ENCODE measurements around the gene HOXB4. TPM values are rescaled to one million over a fixed set of nuclear protein-coding genes. Genes with fewer than 3 reads are reported as not detected.
A peak's percentile ranks its signal among the peaks of the same experiment; 100 is the strongest.

Gene HOXB4
- total and polyA plus RNA-seq, 4 donors, result 1.4 to 17.9 (median 9.0) TPM

- H3K36me3 ChIP-seq (ENCODE audit: control insufficient read depth in 1 of 2, insufficient read depth in 2 of 2, low read length in 1 of 2), result no peaks in the 10 kb centered on the region
- DNase-seq, result no peak
- no peaks in the 10 kb centered on the region for H3K4me1 ChIP-seq (ENCODE audit: control insufficient read depth in 1 of 2, insufficient read depth in 2 of 2, low read length in 2 of 2)
- ATAC-seq (ENCODE audit: low FRiP score), result peak; percentile 13
- 42 to 62% methylated on average over 14 of the region's 14 CpGs for WGBS, 2 donors
- intact Hi-C loops (cut with DNase I), result no loop called here
- H3K27ac ChIP-seq (ENCODE audit: low read depth in 1 of 2, low read length in 2 of 2), result no peak overlapping the region
- H3K27me3 ChIP-seq (ENCODE audit: control insufficient read depth in 1 of 2, insufficient read depth in 2 of 2, low read length in 1 of 2), result no peaks in the 10 kb centered on the region
- no peak overlapping the region for H3K4me3 ChIP-seq (ENCODE audit: low read length in 2 of 2)
- no peaks in the 10 kb centered on the region for H3K9me3 ChIP-seq (ENCODE audit: control insufficient read depth, low read length)
These were observed 18.0 kb downstream of the HOXB4 start for GRCh38 chr17:48559840-48560817.

- H3K9me3 ChIP-seq (ENCODE audit: control insufficient read depth, low read length), result no peaks in the 10 kb centered on the region
- H3K36me3 ChIP-seq (ENCODE audit: control insufficient read depth in 1 of 2, insufficient read depth in 2 of 2, low read length in 1 of 2), result no peaks in the 10 kb centered on the region
- DNase-seq (no peak), ATAC-seq (ENCODE audit: low FRiP score) (no peak)
- H3K4me1 ChIP-seq (ENCODE audit: control insufficient read depth in 1 of 2, insufficient read depth in 2 of 2, low read length in 2 of 2), result no peaks in the 10 kb centered on the region
- H3K27me3 ChIP-seq (ENCODE audit: control insufficient read depth in 1 of 2, insufficient read depth in 2 of 2, low read length in 1 of 2), result no peaks in the 10 kb centered on the region
- intact Hi-C loops (cut with DNase I), result no loop called here
- no peak overlapping the region for H3K27ac ChIP-seq (ENCODE audit: low read depth in 1 of 2, low read length in 2 of 2)
- WGBS, 2 donors, result 85 to 91% methylated on average over 16 of the region's 16 CpGs
- H3K4me3 ChIP-seq (ENCODE audit: low read length in 2 of 2), result no peak overlapping the region
These were observed 18.9 kb downstream of the HOXB4 start for GRCh38 chr17:48559122-48559839.

GRCh38 chr17:48558831-48559121 is 19.4 kb downstream of the HOXB4 start:
- no peak for ATAC-seq (ENCODE audit: low FRiP score)
- H3K9me3 ChIP-seq (ENCODE audit: control insufficient read depth, low read length), result no peaks in the 10 kb centered on the region
- 84 to 90% methylated on average over 2 of the region's 2 CpGs for WGBS, 2 donors
- no peak for DNase-seq
- H3K4me3 ChIP-seq (ENCODE audit: low read length in 2 of 2), result no peak overlapping the region
- intact Hi-C loops (cut with DNase I), result no loop called here
- no peaks in the 10 kb centered on the region for H3K36me3 ChIP-seq (ENCODE audit: control insufficient read depth in 1 of 2, insufficient read depth in 2 of 2, low read length in 1 of 2)
- no peak overlapping the region for H3K27ac ChIP-seq (ENCODE audit: low read depth in 1 of 2, low read length in 2 of 2)
- no peaks in the 10 kb centered on the region for H3K4me1 ChIP-seq (ENCODE audit: control insufficient read depth in 1 of 2, insufficient read depth in 2 of 2, low read length in 2 of 2)
- H3K27me3 ChIP-seq (ENCODE audit: control insufficient read depth in 1 of 2, insufficient read depth in 2 of 2, low read length in 1 of 2), result no peaks in the 10 kb centered on the region

GRCh38 chr17:48558057-48558830 is 19.9 kb downstream of the HOXB4 start:
- Histone ChIP-seq H3K4me3 (ENCODE audit: low read length in 2 of 2) (no peak overlapping the region), H3K27ac (ENCODE audit: low read depth in 1 of 2, low read length in 2 of 2) (no peak overlapping the region), H3K4me1 (ENCODE audit: control insufficient read depth in 1 of 2, insufficient read depth in 2 of 2, low read length in 2 of 2) (no peaks in the 10 kb centered on the region), H3K9me3 (ENCODE audit: control insufficient read depth, low read length) (no peaks in the 10 kb centered on the region), H3K27me3 (ENCODE audit: control insufficient read depth in 1 of 2, insufficient read depth in 2 of 2, low read length in 1 of 2) (no peaks in the 10 kb centered on the region), H3K36me3 (ENCODE audit: control insufficient read depth in 1 of 2, insufficient read depth in 2 of 2, low read length in 1 of 2) (no peaks in the 10 kb centered on the region)
- ATAC-seq (ENCODE audit: low FRiP score), result no peak
- intact Hi-C loops (cut with DNase I), result no loop called here
- no peak for DNase-seq
- 78 to 92% methylated on average over 13 of the region's 13 CpGs for WGBS, 2 donors

- 13 to 33% methylated on average over 7 of the region's 7 CpGs for WGBS, 2 donors
- Histone ChIP-seq H3K9me3 (ENCODE audit: control insufficient read depth, low read length) (no peaks in the 10 kb centered on the region), H3K27me3 (ENCODE audit: control insufficient read depth in 1 of 2, insufficient read depth in 2 of 2, low read length in 1 of 2) (no peaks in the 10 kb centered on the region), H3K4me1 (ENCODE audit: control insufficient read depth in 1 of 2, insufficient read depth in 2 of 2, low read length in 2 of 2) (no peaks in the 10 kb centered on the region), H3K36me3 (ENCODE audit: control insufficient read depth in 1 of 2, insufficient read depth in 2 of 2, low read length in 1 of 2) (no peaks in the 10 kb centered on the region), H3K27ac (ENCODE audit: low read depth in 1 of 2, low read length in 2 of 2) (peak overlapping the region; percentile 47 to 72), H3K4me3 (ENCODE audit: low read length in 2 of 2) (no peak overlapping the region)
- intact Hi-C loops (cut with DNase I), result no loop called here
- ATAC-seq (ENCODE audit: low FRiP score) (no peak), DNase-seq (no peak)
These were observed 21.4 kb downstream of the HOXB4 start for GRCh38 chr17:48556576-48557401.

- DNase-seq (no peak), ATAC-seq (ENCODE audit: low FRiP score) (no peak)
- 31 to 51% methylated on average over 5 of the region's 5 CpGs for WGBS, 2 donors
- no peaks in the 10 kb centered on the region for H3K9me3 ChIP-seq (ENCODE audit: control insufficient read depth, low read length)
- no peaks in the 10 kb centered on the region for H3K36me3 ChIP-seq (ENCODE audit: control insufficient read depth in 1 of 2, insufficient read depth in 2 of 2, low read length in 1 of 2)
- H3K4me3 ChIP-seq (ENCODE audit: low read length in 2 of 2), result no peak overlapping the region
- H3K4me1 ChIP-seq (ENCODE audit: control insufficient read depth in 1 of 2, insufficient read depth in 2 of 2, low read length in 2 of 2), result no peaks in the 10 kb centered on the region
- no peaks in the 10 kb centered on the region for H3K27me3 ChIP-seq (ENCODE audit: control insufficient read depth in 1 of 2, insufficient read depth in 2 of 2, low read length in 1 of 2)
- H3K27ac ChIP-seq (ENCODE audit: low read depth in 1 of 2, low read length in 2 of 2), result peak overlapping the region in 1 of 2 donors; percentile 7
- intact Hi-C loops (cut with DNase I), result no loop called here
These were observed 21.9 kb downstream of the HOXB4 start for GRCh38 chr17:48556229-48556575.

- WGBS, 2 donors, result 4% methylated on average over 32 to 36 of the region's 36 CpGs
- Histone ChIP-seq H3K27me3 (ENCODE audit: control insufficient read depth in 1 of 2, insufficient read depth in 2 of 2, low read length in 1 of 2) (no peaks in the 10 kb centered on the region), H3K27ac (ENCODE audit: low read depth in 1 of 2, low read length in 2 of 2) (peak overlapping the region; percentile 48 to 91), H3K4me1 (ENCODE audit: control insufficient read depth in 1 of 2, insufficient read depth in 2 of 2, low read length in 2 of 2) (no peaks in the 10 kb centered on the region), H3K9me3 (ENCODE audit: control insufficient read depth, low read length) (no peaks in the 10 kb centered on the region), H3K36me3 (ENCODE audit: control insufficient read depth in 1 of 2, insufficient read depth in 2 of 2, low read length in 1 of 2) (no peaks in the 10 kb centered on the region), H3K4me3 (ENCODE audit: low read length in 2 of 2) (peak overlapping the region; percentile 48 to 79)
- DNase-seq (no peak), ATAC-seq (ENCODE audit: low FRiP score) (peak; percentile 54)
- intact Hi-C loops (cut with DNase I), result no loop called here
These were observed 22.6 kb downstream of the HOXB4 start for GRCh38 chr17:48555258-48556228.
